Peyer's patch (tissue), 4 donors: ENCODE data around the gene AMDHD2. TPM values are rescaled to one million over a fixed set of nuclear protein-coding genes. Genes with fewer than 3 reads are reported as not detected.

ENCODE experiments used
- DNase-seq, 3 donors: peaks; one replicate each; pipeline ENCODE4 v3.0.0-alpha.2; 2017 to 2019
- H3K27ac ChIP-seq, 4 donors: fragments of 200-600 bp; sonication (generic); one replicate each; pipeline ENCODE4 v1.5.1; 2016 to 2019
- H3K27me3 ChIP-seq, 2 donors: fragments of 200-600 bp; sonication (generic); one replicate each; pipeline ENCODE4 v1.5.1; 2019
- H3K36me3 ChIP-seq, 3 donors: fragments of 200-600 bp; sonication (generic); one replicate each; pipeline ENCODE4 v1.5.1; 2016 to 2019
- H3K4me1 ChIP-seq, 4 donors: fragments of 200-600 bp; sonication (generic); one replicate each; pipeline ENCODE4 v1.5.1; 2016 to 2019
- H3K4me3 ChIP-seq, 4 donors: fragments of 200-600 bp; sonication (generic); 1 replicate in 3 of 4; 2 replicates in 1 of 4; pipeline ENCODE4 v1.5.1; 2016 to 2019; ENCODE audit warnings: mild to moderate bottlenecking in 1 of 4
- H3K9me3 ChIP-seq, 4 donors: fragments of 200-600 bp; sonication (generic); one replicate each; pipeline ENCODE4 v1.5.1; 2016 to 2019; ENCODE audit warnings: mild to moderate bottlenecking in 1 of 4
- CTCF ChIP-seq, 6 experiments: fragments of 450-650 bp in 4 of 6; fragments of 200-600 bp in 2 of 6; sonication (generic) in 1 of 6; IDR thresholded peaks; one replicate each; pipeline ENCODE4 v1.5.1; 2017 to 2019; ENCODE audit warnings: antibody characterized with exemption in 6 of 6, mild to moderate bottlenecking in 3 of 6, moderate library complexity in 1 of 6
- POLR2A ChIP-seq, 2 donors: fragments of 450-650 bp; IDR thresholded peaks; one replicate each; pipeline ENCODE4 v1.5.1; 2017; ENCODE audit warnings: antibody characterized with exemption in 2 of 2, mild to moderate bottlenecking in 2 of 2, moderate library complexity in 2 of 2
- total RNA-seq, 4 donors: library from RNA; depleted of rRNA; stranded (reverse); fragments of >200 nt; gene quantifications; one replicate each; pipeline ENCODE4 v1.1.0, GENCODE V29; 2016

Gene AMDHD2
- total RNA-seq, 4 donors from 2014 or later, result 56.0 to 173 (median 83.8) TPM

DNA sequence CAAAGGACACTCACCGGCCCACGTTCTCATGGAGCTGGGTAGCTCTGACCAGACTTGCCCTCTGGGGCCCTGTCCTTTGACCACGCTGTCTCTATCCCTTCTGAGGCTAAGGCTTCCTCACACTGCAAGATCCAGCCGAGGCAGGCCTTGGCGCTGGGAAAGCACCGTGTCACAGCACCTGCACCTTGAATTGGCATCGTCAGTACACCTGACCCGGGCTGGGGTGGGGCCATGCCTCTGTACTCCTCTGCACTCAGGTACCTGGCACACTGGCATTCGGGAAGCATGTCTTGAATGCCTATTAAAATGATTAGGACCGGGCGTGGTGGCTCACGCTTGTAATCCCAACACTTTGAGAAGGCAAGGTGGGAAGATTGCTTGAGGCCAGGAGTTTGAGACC, 39.2 kb upstream of the AMDHD2 start:
- Histone ChIP-seq H3K9me3 (no peaks in the 10 kb centered on the region), H3K4me3 (no peak overlapping the region), H3K36me3 (no peaks in the 10 kb centered on the region), H3K27me3 (no peaks in the 10 kb centered on the region), H3K27ac (no peak overlapping the region), H3K4me1 (peaks cover 0 to 19% (median under 1%) of the 10 kb centered on the region in 4 donors)
- TF ChIP-seq POLR2A (IDR thresholded peaks at IDR 0.05) (no peak), CTCF (IDR thresholded peaks at IDR 0.05) (no peak)
- DNase-seq, result peak in 2 of 3 donors; percentile 66

DNA sequence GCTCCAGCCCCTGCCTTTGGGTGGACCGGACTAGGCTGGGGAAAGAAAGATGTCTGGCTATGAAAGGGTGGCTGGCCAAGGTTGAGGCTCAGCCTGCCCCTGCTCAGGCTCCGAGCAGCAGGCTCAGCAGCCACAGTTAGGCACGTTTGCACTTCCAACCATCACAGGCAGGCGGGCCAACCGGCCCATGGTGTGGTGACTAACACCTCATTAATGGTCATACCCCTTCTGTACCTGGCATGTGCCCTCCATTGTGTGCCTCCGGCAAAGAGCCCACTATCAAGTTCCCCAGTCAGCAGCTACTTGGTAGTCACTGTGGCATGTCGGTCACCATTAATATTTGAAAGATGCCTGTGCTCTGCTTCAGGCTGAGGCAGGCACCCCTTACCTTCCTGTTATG, 38.5 kb upstream of the AMDHD2 start:
- peaks cover 0 to 21% (median 3%) of the 10 kb centered on the region in 4 donors for H3K4me1 ChIP-seq
- no peak overlapping the region for H3K27ac ChIP-seq
- no peaks in the 10 kb centered on the region for H3K36me3 ChIP-seq
- H3K4me3 ChIP-seq, result no peak overlapping the region
- H3K27me3 ChIP-seq, result no peaks in the 10 kb centered on the region
- no peak for TF ChIP-seq POLR2A (IDR thresholded peaks at IDR 0.05)
- no peak for TF ChIP-seq CTCF (IDR thresholded peaks at IDR 0.05)
- no peak for DNase-seq
- no peaks in the 10 kb centered on the region for H3K9me3 ChIP-seq

DNA sequence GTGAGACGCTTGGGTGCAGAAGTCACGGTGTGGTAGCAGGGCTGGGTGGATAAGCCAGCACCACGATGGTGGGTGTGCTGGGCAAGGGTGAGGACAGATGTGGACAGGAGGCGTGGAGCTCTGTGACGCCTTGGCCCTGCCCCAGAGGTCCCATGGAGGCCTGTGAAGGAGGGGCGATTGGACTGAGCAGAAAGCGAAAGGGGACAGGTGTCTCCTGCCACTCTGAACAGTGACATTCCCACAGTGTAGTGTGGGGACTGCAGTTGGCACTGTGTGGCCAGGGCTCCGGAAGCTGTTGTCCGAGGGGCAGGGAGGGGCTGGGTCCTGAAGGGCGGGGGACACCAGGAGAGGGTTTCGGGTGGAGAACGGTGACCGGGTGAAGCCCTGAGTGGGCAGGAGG, 37.9 kb upstream of the AMDHD2 start:
- H3K9me3 ChIP-seq, result no peaks in the 10 kb centered on the region
- no peaks in the 10 kb centered on the region for H3K36me3 ChIP-seq
- no peak overlapping the region for H3K4me3 ChIP-seq
- peaks cover 0 to 21% (median 5%) of the 10 kb centered on the region in 4 donors for H3K4me1 ChIP-seq
- no peak for DNase-seq
- no peaks in the 10 kb centered on the region for H3K27me3 ChIP-seq
- TF ChIP-seq POLR2A (IDR thresholded peaks at IDR 0.05), result no peak
- TF ChIP-seq CTCF (IDR thresholded peaks at IDR 0.05), result no peak
- peak overlapping the region in 1 of 4 donors; percentile 48 for H3K27ac ChIP-seq

- Histone ChIP-seq H3K9me3 (no peaks in the 10 kb centered on the region), H3K4me3 (peak overlapping the region in 1 of 4 donors; percentile 6), H3K36me3 (no peaks in the 10 kb centered on the region), H3K4me1 (peaks cover 0 to 21% (median 5%) of the 10 kb centered on the region in 4 donors), H3K27ac (peak overlapping the region in 1 of 4 donors; percentile 48), H3K27me3 (no peaks in the 10 kb centered on the region)
- TF ChIP-seq CTCF (IDR thresholded peaks at IDR 0.05) (no peak), POLR2A (IDR thresholded peaks at IDR 0.05) (no peak)
- DNase-seq, result no peak
Observed at GRCh38 chr16:2482708-2483534, 37.2 kb upstream of the AMDHD2 start.

- H3K27ac ChIP-seq, result no peak overlapping the region
Observed at GRCh38 chr16:2483939-2484897, 36.0 kb upstream of the AMDHD2 start.

More at GRCh38 chr16:2483939-2484897, 36.0 kb upstream of the AMDHD2 start:
- Histone ChIP-seq H3K4me1 (peaks cover 0 to 21% (median 5%) of the 10 kb centered on the region in 4 donors), H3K4me3 (no peak overlapping the region), H3K9me3 (no peaks in the 10 kb centered on the region), H3K27me3 (no peaks in the 10 kb centered on the region), H3K36me3 (no peaks in the 10 kb centered on the region)
- no peak for DNase-seq
- TF ChIP-seq CTCF (IDR thresholded peaks at IDR 0.05) (no peak), POLR2A (IDR thresholded peaks at IDR 0.05) (no peak)
